NCI-H345 (cell line): ENCODE data around the gene HIVEP3.

Source experiments
- DNase-seq: peaks from one replicate; lab custom pipeline; 2025; lab: John Stamatoyannopoulos, UW

Gene HIVEP3

GRCh38 chr1:41682149-41682548, 236.6 kb downstream of the HIVEP3 start:
- no peak for DNase-seq

- no peak for DNase-seq
These were observed 237.2 kb downstream of the HIVEP3 start for GRCh38 chr1:41681331-41682098.

GRCh38 chr1:41679994-41680393, 238.7 kb downstream of the HIVEP3 start:
- no peak for DNase-seq

- no peak for DNase-seq
These were observed 239.2 kb downstream of the HIVEP3 start for GRCh38 chr1:41679531-41679930.

- no peak for DNase-seq
These were observed 240.4 kb downstream of the HIVEP3 start for GRCh38 chr1:41678111-41678878.

- no peak for DNase-seq
These were observed 241.1 kb downstream of the HIVEP3 start for GRCh38 chr1:41677620-41678019.

GRCh38 chr1:41675401-41675800, 243.3 kb downstream of the HIVEP3 start:
- DNase-seq: no peak

- peak; percentile 39 for DNase-seq
These were observed 244.2 kb downstream of the HIVEP3 start for GRCh38 chr1:41674522-41674921.

- DNase-seq: no peak
These were observed 244.9 kb downstream of the HIVEP3 start for GRCh38 chr1:41673806-41674205.

GRCh38 chr1:41673378-41673777, 245.3 kb downstream of the HIVEP3 start:
- no peak for DNase-seq

GRCh38 chr1:41672641-41673361, 245.9 kb downstream of the HIVEP3 start:
- DNase-seq: no peak

- DNase-seq: no peak
These were observed 246.5 kb downstream of the HIVEP3 start for GRCh38 chr1:41672173-41672572.

- DNase-seq: no peak
These were observed 247.5 kb downstream of the HIVEP3 start for GRCh38 chr1:41671116-41671755.

GRCh38 chr1:41670217-41670957, 248.3 kb downstream of the HIVEP3 start:
- no peak for DNase-seq

GRCh38 chr1:41668967-41669366, 249.8 kb downstream of the HIVEP3 start:
- no peak for DNase-seq

GRCh38 chr1:41668054-41668660, 250.6 kb downstream of the HIVEP3 start:
- no peak for DNase-seq

- DNase-seq: no peak
These were observed 251.6 kb downstream of the HIVEP3 start for GRCh38 chr1:41666981-41667631.

GRCh38 chr1:41665962-41666917, 252.5 kb downstream of the HIVEP3 start:
- peak; percentile 40 for DNase-seq
